OCI-M1 (cell line): ENCODE results near the gene KIF26B.

Experiments used
- DNase-seq: peaks from one replicate; lab custom pipeline; 2025; lab: John Stamatoyannopoulos, UW

KIF26B gene

GRCh38 chr1:245464290-245464689, 309.5 kb downstream of the KIF26B start:
- DNase-seq, result no peak

GRCh38 chr1:245465666-245466065, 310.9 kb downstream of the KIF26B start:
- DNase-seq, result no peak

DNA sequence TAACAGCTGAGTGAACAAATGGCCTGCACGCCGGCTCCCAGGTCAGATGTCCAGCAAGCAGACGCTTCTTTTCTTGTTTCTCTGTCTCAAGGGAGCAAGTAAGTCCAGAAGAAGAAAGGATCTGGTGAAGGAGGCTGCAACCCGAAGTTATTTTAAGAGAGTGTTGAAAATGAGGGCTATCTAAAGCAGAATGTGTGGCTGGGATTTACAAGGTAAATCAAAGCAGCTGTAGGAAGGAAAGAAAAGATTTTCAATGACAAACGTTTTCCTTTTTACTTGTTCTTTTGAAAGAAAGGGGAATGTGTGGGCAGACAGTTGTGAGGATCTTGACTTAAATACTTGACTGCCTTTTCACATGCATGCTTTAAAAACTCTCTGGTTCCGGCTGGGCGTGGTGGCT, 311.5 kb downstream of the KIF26B start:
- DNase-seq, result no peak

- no peak for DNase-seq
Measured at GRCh38 chr1:245467804-245468203, 313.0 kb downstream of the KIF26B start.

GRCh38 chr1:245469006-245469405, 314.2 kb downstream of the KIF26B start:
- DNase-seq, result no peak

- no peak for DNase-seq
Measured at GRCh38 chr1:245469734-245470133, 314.9 kb downstream of the KIF26B start.

- DNase-seq, result no peak
Measured at GRCh38 chr1:245475126-245475525, 320.3 kb downstream of the KIF26B start.

- DNase-seq, result peak; percentile 27
Measured at GRCh38 chr1:245475961-245476516, 321.3 kb downstream of the KIF26B start.

DNA sequence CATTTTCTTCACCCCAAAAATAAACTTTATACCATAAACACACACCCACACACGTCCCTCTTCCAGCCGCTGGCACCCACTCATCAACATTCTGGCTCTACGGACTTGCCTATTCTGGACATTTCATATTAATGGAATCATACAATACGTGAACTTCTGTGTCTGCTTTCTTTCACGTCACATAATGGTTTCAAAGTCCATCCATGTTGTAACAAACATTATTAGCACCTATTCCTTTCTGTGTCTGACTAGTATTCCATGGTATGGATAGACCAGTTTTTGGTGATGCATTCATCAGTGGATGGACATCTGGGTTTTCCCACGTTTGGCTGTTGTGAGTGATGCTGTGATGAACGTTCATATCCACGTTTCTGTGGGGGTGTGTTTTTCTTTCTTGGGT, 323.2 kb downstream of the KIF26B start:
- no peak for DNase-seq

DNA sequence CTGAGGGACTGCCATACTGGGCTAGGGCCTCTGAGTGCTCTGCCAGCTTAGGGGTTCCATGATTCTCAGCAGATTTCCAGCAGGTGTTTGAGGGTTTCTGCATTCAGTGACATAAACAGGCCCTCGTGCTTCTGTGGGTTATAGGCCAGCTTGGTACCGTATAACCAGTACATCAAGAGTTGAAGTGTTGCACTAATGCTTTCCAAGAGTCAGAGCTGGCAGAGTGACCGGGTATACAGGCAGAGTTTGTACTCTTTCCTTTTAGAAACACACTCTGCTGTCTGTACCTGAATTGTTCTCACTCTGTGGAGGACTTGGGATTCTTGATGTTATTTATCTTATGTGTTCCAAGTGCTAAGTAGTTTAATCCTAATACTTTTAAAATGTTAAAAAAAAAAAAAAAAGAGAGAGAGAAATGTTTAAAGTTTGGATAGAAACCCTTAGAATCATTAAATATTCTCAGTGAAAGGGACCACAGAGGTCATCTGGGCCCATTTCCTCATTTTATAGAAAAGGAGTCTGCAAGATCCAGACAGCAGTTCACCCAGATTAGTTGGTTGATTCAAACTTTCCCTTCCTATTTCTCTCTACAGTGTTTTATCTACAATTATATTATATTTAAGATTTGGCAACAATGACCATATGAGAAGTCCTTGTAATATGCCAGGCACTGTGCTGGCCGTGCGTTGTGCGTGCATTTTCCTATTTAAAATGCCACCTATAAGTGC, 325.8 kb downstream of the KIF26B start:
- DNase-seq, result no peak

DNA sequence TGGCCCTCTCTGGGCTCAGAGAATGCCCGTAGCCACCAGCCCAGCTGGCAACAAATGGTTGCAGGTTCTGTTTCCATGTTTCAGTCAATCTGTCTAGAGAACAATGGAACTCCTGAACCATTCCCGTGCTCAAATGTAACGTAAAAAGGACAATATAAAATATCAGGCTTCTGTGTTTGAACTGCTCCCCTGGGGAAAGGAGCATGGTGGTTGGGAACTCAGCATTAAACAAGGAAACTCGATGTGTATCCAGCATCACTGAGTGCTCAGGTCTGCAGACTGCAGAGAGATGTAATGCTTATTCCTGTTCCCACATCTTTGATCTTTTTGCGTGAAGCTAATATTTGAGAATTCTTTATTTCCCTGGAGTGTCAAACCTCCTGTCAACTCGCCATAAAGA, 326.5 kb downstream of the KIF26B start:
- DNase-seq, result no peak

DNA sequence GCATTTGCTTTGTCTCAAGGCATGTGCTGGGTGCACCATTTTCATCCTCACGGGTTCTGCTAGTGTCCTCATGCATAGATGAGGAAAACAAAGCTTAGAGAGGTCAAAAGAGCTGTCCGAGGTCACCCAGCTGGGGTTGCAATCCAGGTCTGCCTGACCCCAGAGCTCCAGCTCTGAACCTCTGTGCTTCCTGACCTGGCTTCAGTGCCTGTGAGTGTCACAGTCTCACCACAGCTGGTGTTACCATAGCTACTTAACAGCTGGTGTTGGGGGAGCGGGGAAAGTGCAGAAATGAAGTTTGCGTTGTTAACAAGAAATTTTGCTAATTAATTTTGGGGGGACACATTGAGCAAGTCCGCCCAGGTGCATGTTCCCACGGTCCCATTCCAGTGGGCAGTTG, 328.5 kb downstream of the KIF26B start:
- no peak for DNase-seq

- no peak for DNase-seq
Measured at GRCh38 chr1:245484176-245484575, 329.4 kb downstream of the KIF26B start.

DNA sequence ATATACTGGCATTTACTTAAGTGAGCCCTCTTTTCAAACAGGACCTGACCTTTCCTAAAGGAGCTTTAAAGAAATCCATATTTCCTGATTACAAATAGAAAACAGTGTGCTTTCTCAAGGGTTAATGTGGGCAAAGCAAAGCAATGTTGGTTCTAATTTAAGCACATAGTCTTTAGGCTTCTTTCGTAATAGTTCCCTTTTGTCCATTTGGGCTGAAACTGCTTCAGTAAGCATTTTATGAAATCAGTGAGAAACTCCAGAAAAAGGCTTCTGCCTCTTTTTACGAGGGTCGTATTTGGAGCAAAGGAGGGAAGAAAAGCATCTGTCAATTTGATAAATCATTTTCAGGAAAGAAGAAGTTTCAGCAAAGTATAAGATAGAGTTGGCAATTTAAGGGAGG, 331.2 kb downstream of the KIF26B start:
- DNase-seq, result no peak

- no peak for DNase-seq
Measured at GRCh38 chr1:245486775-245487470, 332.1 kb downstream of the KIF26B start.

DNA sequence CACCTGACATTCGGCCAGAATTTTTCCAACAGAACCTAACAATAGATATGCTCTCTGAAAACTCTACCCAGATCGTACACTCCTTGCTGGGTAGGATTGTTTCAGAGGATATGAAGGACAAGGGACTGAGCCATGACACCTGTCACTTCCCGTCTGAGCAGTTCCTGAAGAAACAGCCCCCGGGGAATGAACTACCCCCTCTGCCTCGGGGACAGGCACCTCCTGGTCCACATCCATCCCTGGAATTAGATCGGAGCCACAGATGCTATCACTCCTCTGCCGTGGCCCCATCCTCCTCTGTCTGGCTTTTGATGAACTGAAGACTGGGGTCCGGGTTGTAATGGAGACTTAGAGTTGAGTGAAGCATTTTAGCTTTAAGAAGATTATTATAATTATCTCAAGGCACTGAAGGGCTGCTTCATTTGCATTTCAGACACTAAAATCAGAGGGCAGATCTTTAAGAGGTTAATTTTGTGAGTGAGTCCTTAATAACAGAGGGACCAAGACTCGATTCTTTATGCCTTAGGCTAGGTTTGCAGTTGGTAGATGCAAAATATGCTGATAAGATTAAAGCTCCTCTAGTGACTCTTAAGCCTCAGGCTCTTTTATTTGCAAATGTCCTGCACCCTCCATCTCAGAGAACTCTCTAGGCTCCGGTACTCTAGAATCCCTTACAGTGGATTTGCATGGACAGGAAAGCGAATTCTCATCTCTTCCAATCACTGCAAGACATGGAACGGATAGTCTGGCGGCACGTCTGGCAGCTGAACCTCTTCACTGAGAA, 333.8 kb downstream of the KIF26B start:
- DNase-seq, result no peak

DNA sequence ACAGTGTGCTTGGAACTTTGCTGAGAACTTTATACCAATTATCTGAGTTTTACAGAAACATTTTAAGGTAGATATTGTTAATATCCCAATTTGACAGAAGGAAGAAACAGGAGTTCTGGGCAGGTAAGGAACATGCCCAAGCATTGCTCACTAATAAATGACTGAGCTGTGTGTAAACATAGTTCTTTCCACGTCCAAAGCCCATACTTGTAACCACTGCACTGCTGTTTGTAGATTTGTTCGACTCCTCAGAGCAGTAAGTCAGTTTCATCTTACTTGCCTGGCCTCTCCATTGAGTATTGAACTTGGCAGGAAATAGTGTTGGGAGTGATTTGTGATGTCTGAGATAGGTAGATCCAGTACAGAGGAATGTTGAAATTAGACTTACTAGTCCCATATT, 335.1 kb downstream of the KIF26B start:
- DNase-seq, result no peak

DNA sequence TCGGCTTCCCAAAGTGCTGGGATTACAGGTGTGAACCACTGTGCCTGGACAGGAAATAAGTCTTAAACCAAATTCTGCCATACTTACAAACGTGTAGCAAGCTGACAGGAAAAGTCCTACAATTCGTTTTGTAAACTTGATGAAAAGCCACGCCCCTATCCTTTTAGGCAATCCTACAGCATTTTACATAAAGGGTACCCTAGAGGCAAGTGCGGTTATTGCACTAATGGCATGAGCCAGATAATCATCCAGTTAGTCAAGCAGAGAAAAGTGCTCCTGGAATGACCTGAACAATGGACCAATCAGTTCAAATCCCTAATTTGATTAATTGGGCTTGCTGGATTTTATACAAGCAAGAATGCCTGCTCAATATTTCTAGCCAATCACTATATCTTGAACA, 338.2 kb downstream of the KIF26B start:
- peak; percentile 14 for DNase-seq

- DNase-seq, result no peak
Measured at GRCh38 chr1:245495681-245496080, 340.9 kb downstream of the KIF26B start.

DNA sequence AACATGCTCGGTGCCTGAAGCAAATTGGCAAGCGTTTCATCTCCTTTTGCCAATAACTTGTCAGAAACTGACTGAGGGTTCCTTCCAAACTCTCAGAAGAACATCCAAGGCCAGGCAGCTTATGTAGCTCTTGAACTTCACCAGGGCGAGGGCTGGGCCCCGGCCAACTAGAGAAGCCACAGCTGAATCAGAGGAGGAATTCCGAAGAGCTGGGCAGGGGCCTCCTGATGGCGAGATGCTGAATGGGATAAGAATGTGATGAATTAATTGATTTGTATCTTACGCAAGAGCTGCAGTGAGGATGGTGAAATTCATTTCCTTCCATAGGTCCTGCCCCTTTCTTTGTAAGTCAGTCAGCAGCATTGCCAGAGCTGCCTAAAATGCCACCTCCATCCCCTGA, 345.8 kb downstream of the KIF26B start:
- no peak for DNase-seq

DNA sequence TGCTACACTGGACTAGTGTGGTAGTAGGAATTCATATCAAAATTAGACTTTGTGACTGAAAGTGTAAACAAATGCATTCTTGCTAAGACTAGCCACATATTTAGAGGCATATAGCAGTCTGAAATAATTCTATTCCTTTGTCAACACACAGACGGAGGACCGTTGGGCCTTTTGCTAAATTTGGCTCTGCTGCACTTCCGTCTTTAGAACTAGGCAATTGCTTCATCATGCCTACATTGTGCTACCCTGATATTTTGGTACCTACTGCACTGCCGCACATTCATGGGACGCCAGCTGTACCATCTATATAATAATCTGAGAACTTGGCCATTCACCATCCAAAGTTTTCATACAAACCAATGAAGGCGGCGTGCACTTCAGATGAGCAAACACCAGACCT, 346.8 kb downstream of the KIF26B start:
- no peak for DNase-seq

- DNase-seq, result no peak
Measured at GRCh38 chr1:245503548-245503947, 348.8 kb downstream of the KIF26B start.

DNA sequence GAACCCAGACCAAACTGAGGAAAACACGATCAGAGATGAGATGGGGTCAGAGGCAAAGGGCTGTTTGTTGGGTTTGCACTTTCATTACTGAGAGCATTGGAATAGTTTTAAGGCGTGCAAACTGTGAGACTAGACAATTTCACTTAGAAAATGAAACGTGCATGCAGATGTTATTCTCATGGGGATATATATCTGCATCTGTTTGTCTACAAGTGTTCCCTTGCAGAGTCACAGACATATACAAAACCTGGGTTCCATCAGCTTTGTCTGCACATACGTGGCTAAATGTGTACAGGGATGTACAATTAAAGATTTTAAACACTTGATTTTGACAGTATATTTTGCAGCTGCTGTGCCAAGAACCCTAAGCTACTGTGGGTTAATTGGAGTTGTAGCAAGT, 355.4 kb downstream of the KIF26B start:
- DNase-seq, result no peak
